ENCODE results near the gene SRPK2. TPM values are rescaled to one million over a fixed set of nuclear protein-coding genes. Genes with fewer than 3 reads are reported as not detected.
A peak's percentile ranks its signal among the peaks of the same experiment; 100 is the strongest.

Gene SRPK2
- total RNA-seq, 1 donor from 2014 or later: 56.4 TPM

DNA sequence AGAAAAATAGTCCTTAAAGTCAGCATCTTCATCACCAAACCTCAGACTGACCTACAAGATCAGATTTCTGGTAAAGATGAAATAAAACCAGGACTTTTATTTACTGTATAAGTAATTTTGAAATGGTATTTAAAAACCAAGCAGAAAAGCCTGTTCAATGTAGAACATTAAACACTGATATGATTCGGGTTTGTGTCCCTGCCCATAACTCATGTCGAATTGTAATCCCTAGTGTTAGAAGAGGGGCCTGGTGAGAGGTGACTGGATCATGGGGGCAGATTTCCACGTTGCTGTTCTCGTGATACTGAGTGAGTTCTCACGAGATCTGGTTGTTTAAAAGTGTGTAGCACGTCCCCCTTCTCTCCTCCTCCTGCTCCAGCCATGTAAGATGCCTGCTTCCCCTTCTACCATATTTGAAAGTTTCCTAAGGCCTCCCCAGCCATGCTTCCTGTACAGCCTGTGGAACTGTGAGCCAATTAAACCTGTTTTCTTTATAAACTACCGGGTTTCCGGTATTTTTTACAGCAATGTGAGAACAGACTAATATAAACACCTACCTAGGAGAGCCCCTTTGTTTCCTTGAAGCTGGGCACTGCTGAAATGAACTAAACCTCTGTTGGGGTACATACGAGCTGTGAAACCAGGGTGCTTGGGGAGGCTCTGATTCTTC, 254.6 kb downstream of the SRPK2 start:
- no peak for DNase-seq (ENCODE audit: low spot score)
- peaks cover 3% of the 10 kb centered on the region for H3K4me1 Mint-ChIP-seq (ENCODE audit: low read depth)
- H3K27ac Mint-ChIP-seq: no peak overlapping the region
- intact Hi-C loops (cut with micrococcal nuclease): no loop called here
- H3K27me3 Mint-ChIP-seq (ENCODE audit: insufficient read depth): no peaks in the 10 kb centered on the region
- H3K36me3 Mint-ChIP-seq (ENCODE audit: low read depth): peaks cover 18% of the 10 kb centered on the region
- H3K9me3 Mint-ChIP-seq: no peaks in the 10 kb centered on the region
- H3K4me3 Mint-ChIP-seq: no peak overlapping the region

DNA sequence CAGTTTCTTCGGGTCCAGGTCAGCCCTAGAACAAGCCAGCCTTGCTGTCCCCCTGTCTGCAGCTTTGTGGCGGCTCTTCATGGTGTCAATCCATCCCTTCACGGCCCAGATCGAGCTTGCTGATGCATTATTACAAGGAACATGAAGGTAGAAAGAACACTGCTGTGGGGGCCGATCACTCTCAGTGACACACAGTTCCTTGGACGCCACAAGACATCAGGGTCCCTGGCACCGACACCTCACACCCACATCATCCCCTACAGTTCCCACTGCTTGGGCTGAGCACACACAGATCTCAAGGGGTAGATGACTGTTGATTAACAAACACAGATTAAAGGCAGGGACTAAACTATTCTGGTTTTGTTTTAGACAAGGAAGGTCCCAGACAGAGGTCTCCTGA, 255.4 kb downstream of the SRPK2 start:
- Mint-ChIP-seq H3K36me3 (ENCODE audit: low read depth) (peaks cover 15% of the 10 kb centered on the region), H3K27ac (no peak overlapping the region), H3K9me3 (no peaks in the 10 kb centered on the region), H3K27me3 (ENCODE audit: insufficient read depth) (no peaks in the 10 kb centered on the region), H3K4me1 (ENCODE audit: low read depth) (peaks cover 3% of the 10 kb centered on the region), H3K4me3 (no peak overlapping the region)
- no peak for DNase-seq (ENCODE audit: low spot score)
- intact Hi-C loops (cut with micrococcal nuclease): no loop called here

DNA sequence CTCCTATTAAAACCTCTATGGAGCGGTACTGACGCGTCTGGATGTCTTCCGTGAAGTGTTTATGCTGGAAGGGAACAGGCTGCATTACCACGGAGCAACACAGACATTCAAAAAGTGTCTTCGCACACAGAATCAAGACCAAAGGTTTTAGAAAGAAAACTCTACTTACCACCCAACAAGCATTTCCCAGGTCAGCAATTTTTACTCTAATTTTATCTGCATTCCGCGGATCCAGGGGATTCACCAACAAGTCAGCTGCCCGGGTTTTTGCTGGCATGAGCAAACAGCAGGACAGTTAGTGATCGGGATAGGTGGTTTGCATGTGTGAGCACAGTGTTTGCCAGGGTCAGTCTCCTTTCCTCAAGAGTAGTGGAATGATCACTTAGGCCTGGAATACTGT, 255.9 kb downstream of the SRPK2 start:
- Mint-ChIP-seq H3K27me3 (ENCODE audit: insufficient read depth) (no peaks in the 10 kb centered on the region), H3K36me3 (ENCODE audit: low read depth) (peaks cover 11% of the 10 kb centered on the region), H3K4me3 (no peak overlapping the region), H3K4me1 (ENCODE audit: low read depth) (peaks cover 3% of the 10 kb centered on the region), H3K9me3 (no peaks in the 10 kb centered on the region), H3K27ac (no peak overlapping the region)
- intact Hi-C loops (cut with micrococcal nuclease): no loop called here
- no peak for DNase-seq (ENCODE audit: low spot score)

DNA sequence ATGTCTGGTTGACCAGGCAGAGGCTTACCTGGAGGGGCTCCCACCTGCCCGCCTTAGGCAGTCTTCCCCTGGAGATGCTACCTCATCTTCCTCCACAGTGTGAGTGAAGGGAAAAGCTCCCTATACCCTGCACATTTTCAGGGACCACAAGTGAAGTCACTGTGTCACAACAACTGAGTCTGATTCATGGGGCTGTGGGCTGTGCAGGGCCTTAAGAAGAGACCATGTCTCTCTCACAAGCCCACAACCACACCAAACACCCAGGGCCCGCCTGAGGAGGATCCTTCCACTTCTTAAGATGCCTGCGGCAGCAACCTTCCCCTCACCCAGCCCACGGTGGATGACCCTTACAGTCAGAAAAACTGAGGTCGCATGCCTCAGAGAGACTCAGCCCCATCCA, 256.4 kb downstream of the SRPK2 start:
- H3K27me3 Mint-ChIP-seq (ENCODE audit: insufficient read depth): no peaks in the 10 kb centered on the region
- no peaks in the 10 kb centered on the region for H3K9me3 Mint-ChIP-seq
- intact Hi-C loops (cut with micrococcal nuclease): no loop called here
- DNase-seq (ENCODE audit: low spot score): no peak
- H3K4me3 Mint-ChIP-seq: no peak overlapping the region
- H3K4me1 Mint-ChIP-seq (ENCODE audit: low read depth): peaks cover 5% of the 10 kb centered on the region
- H3K36me3 Mint-ChIP-seq (ENCODE audit: low read depth): peaks cover 11% of the 10 kb centered on the region
- no peak overlapping the region for H3K27ac Mint-ChIP-seq

DNA sequence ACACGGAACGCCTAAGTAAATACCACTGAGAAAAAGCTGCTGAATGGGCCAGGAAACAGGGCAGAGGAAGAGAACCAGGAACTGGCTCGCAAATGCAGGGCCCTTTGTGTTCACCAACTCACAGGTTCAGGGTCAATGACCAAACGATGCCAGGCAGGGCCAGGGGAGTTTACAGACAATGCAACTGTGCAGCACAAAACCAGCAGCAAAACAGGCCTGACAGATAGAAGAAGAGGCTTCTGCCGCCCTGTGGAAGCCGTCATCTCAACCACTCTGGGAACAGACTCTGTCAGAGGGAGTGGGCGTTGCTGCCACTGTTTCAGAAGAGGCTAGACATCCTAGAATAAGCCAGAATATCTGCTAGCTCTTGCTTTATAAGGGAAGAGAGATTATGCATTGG, 256.8 kb downstream of the SRPK2 start:
- H3K4me3 Mint-ChIP-seq: no peak overlapping the region
- H3K36me3 Mint-ChIP-seq (ENCODE audit: low read depth): peaks cover 10% of the 10 kb centered on the region
- H3K27me3 Mint-ChIP-seq (ENCODE audit: insufficient read depth): no peaks in the 10 kb centered on the region
- intact Hi-C loops (cut with micrococcal nuclease): no loop called here
- H3K27ac Mint-ChIP-seq: no peak overlapping the region
- DNase-seq (ENCODE audit: low spot score): no peak
- H3K9me3 Mint-ChIP-seq: no peaks in the 10 kb centered on the region
- H3K4me1 Mint-ChIP-seq (ENCODE audit: low read depth): peaks cover 10% of the 10 kb centered on the region

DNA sequence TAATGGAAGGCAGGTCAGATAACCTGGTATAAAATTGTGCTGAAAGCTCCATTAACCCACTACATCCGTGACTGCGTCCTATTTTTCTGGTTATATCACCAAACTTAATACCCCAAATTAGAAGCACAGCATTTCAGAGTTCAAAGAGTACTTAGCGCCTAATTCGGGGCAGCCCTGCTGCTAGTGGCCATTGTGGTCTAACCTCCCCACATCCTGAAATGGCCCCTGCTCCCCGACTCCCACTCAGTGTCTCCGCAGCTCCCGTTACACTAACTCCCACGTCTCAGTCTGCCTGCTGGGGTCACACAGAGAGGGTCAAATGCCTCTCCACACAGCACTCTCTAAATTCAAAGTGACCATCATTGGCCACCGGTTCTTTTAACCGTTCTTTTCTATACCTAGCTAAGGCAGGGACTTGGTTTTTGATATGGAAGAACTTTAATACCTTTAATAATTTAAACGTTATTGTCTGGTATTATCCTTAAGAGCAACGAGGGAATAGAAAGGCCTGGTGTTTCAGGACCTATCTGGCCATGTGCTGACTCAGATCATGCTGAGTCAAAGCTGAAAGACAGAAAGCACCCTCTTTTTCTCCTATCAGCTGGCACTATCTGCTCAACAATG, 257.6 kb downstream of the SRPK2 start:
- Mint-ChIP-seq H3K4me3 (no peak overlapping the region), H3K9me3 (no peaks in the 10 kb centered on the region), H3K27ac (no peak overlapping the region), H3K4me1 (ENCODE audit: low read depth) (peaks cover 14% of the 10 kb centered on the region), H3K27me3 (ENCODE audit: insufficient read depth) (no peaks in the 10 kb centered on the region), H3K36me3 (ENCODE audit: low read depth) (peaks cover 9% of the 10 kb centered on the region)
- intact Hi-C loops (cut with micrococcal nuclease): no loop called here
- no peak for DNase-seq (ENCODE audit: low spot score)

DNA sequence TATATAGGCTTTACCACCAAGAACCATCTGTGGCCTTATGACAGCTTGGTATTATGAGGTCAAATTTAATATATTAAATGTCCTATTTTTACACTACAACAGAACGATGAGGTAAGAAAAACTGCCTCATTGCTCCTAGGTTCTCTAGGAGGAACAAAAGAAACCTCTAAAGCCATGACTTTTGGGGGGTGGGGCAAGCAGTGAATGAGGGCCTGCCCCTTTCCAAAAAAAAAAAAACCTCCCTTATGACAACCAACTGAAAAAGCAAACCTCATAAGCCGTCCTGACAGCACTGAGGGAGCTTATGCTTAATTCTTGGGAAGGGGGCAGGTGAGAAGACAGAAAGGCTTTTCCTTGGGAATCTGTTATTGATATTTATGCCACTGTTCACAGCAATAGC, 258.1 kb downstream of the SRPK2 start:
- H3K36me3 Mint-ChIP-seq (ENCODE audit: low read depth): peaks cover 12% of the 10 kb centered on the region
- H3K27me3 Mint-ChIP-seq (ENCODE audit: insufficient read depth): no peaks in the 10 kb centered on the region
- intact Hi-C loops (cut with micrococcal nuclease): no loop called here
- DNase-seq (ENCODE audit: low spot score): no peak
- H3K27ac Mint-ChIP-seq: no peak overlapping the region
- no peaks in the 10 kb centered on the region for H3K9me3 Mint-ChIP-seq
- H3K4me1 Mint-ChIP-seq (ENCODE audit: low read depth): peaks cover 18% of the 10 kb centered on the region
- no peak overlapping the region for H3K4me3 Mint-ChIP-seq

DNA sequence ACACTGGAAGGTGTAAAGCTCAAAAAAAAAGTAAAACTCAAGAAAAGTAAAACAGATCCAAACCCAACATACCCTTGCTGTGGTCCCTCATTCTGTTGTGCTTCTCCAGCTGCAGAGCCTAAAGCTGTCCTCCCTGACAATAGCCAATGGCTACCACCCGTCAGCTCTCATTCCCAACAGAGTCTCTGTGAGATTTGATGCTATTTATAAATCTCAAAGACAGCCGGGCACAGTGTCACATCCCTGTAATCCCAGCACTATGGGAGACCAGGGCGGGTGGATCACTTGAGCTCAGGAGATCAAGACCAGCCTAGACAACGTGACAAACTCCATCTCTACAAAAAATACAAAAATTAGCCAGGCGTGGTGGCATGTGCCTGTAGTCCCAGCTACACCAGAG, 258.7 kb downstream of the SRPK2 start:
- Mint-ChIP-seq H3K4me1 (ENCODE audit: low read depth) (peaks cover 21% of the 10 kb centered on the region), H3K27ac (no peak overlapping the region), H3K36me3 (ENCODE audit: low read depth) (peaks cover 17% of the 10 kb centered on the region), H3K27me3 (ENCODE audit: insufficient read depth) (no peaks in the 10 kb centered on the region), H3K9me3 (no peaks in the 10 kb centered on the region), H3K4me3 (no peak overlapping the region)
- DNase-seq (ENCODE audit: low spot score): no peak
- intact Hi-C loops (cut with micrococcal nuclease): no loop called here

DNA sequence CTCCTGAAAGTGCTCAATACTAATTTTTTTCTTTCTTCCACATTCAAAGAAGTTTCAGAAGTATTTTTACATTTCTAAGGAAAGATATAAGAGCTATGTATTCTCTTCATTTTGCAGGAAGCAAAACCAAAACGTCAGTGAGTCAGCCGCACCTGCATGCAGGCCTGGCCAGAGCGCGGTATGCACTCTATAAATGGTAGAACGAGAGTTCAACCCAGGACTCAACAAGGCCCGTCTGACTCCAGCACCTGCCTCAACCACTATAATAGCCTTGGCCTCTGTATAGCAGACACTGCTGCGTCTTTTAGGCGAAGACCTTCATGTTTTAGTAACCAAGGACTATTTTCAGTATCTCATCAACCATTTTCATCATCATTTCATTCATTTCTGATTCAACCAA, 261.5 kb downstream of the SRPK2 start:
- H3K4me3 Mint-ChIP-seq: no peak overlapping the region
- H3K36me3 Mint-ChIP-seq (ENCODE audit: low read depth): peaks cover 19% of the 10 kb centered on the region
- peak overlapping the region; percentile 18 for H3K27ac Mint-ChIP-seq
- DNase-seq (ENCODE audit: low spot score): no peak
- no peaks in the 10 kb centered on the region for H3K27me3 Mint-ChIP-seq (ENCODE audit: insufficient read depth)
- peaks cover 21% of the 10 kb centered on the region for H3K4me1 Mint-ChIP-seq (ENCODE audit: low read depth)
- intact Hi-C loops (cut with micrococcal nuclease): no loop called here
- H3K9me3 Mint-ChIP-seq: no peaks in the 10 kb centered on the region

DNA sequence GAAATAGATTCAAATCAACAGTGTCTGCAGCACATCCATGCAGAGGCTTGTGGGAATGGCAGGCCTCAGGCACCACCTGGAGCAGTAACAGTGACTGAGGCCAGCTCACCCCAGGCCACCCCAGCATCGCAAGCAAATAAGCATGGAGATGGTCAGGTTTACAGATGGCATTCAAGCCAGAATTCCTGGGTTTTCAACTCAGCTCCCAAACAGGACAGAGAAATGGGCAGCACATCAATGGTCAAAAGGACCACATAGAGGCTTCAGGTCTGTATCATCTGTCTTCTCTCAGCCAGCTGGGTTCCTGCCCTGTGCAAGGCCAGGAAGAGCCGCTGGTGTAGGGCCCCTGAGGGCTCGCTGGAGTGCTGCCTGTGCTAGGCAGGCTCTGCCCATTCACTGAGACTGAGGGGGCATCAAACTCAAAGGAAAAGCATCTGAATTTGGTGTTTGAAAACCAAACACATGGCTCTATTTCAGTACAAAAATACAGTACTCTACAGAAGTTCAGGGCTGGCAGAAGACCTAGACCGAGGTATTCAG, 262.2 kb downstream of the SRPK2 start:
- H3K27me3 Mint-ChIP-seq (ENCODE audit: insufficient read depth): no peaks in the 10 kb centered on the region
- intact Hi-C loops (cut with micrococcal nuclease): no loop called here

DNA sequence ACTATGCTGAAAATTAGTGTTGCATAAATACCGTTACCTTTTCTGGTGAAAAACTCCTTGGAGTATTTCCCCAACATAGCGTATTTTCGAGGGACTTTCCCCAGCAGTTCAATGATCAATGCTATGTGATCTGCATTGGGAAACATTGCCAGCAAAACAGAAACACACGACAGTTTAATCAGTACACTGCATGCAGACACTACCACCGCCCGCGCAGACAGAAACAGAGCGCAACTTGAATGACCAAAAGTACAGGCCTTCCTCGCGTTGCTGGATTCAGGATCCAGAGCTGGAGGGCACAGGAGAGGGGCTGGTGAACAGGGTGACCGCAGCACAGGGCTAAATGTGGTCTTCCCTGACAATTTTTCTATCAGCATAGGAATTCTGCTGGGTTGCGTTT, 263.0 kb downstream of the SRPK2 start:
- H3K36me3 Mint-ChIP-seq (ENCODE audit: low read depth): peaks cover 25% of the 10 kb centered on the region
- intact Hi-C loops (cut with micrococcal nuclease): no loop called here
- H3K27me3 Mint-ChIP-seq (ENCODE audit: insufficient read depth): no peaks in the 10 kb centered on the region
- no peak for DNase-seq (ENCODE audit: low spot score)
- no peaks in the 10 kb centered on the region for H3K9me3 Mint-ChIP-seq
- peaks cover 18% of the 10 kb centered on the region for H3K4me1 Mint-ChIP-seq (ENCODE audit: low read depth)
- H3K4me3 Mint-ChIP-seq: no peak overlapping the region
- no peak overlapping the region for H3K27ac Mint-ChIP-seq

More for the DNA sequence above, 262.2 kb downstream of the SRPK2 start:
- Mint-ChIP-seq H3K36me3 (ENCODE audit: low read depth) (peaks cover 19% of the 10 kb centered on the region), H3K9me3 (no peaks in the 10 kb centered on the region), H3K27ac (no peak overlapping the region), H3K4me3 (no peak overlapping the region), H3K4me1 (ENCODE audit: low read depth) (peaks cover 21% of the 10 kb centered on the region)
- no peak for DNase-seq (ENCODE audit: low spot score)

DNA sequence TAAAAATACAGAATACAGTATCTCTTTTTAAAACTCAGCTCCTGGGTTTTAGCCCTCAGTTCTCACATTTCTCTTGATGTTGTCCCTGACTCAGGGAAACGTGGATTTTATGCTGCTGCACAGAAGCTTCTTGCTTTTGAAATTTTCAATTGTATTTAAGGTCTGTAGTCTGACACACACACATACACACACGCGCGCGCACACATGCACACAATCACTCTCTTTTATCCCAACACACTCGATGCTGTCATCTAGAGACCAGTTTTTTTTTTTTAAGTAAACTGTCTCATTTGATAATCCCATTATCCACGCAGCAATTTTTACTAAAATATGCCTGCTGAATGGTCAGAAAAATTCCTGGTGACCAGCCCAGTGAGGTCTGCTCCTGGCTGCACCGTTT, 266.1 kb downstream of the SRPK2 start:
- intact Hi-C loops (cut with micrococcal nuclease): no loop called here
- H3K4me3 Mint-ChIP-seq: no peak overlapping the region
- no peak for DNase-seq (ENCODE audit: low spot score)
- no peaks in the 10 kb centered on the region for H3K27me3 Mint-ChIP-seq (ENCODE audit: insufficient read depth)
- peaks cover 22% of the 10 kb centered on the region for H3K36me3 Mint-ChIP-seq (ENCODE audit: low read depth)
- peaks cover 22% of the 10 kb centered on the region for H3K4me1 Mint-ChIP-seq (ENCODE audit: low read depth)
- H3K27ac Mint-ChIP-seq: no peak overlapping the region
- H3K9me3 Mint-ChIP-seq: no peaks in the 10 kb centered on the region

DNA sequence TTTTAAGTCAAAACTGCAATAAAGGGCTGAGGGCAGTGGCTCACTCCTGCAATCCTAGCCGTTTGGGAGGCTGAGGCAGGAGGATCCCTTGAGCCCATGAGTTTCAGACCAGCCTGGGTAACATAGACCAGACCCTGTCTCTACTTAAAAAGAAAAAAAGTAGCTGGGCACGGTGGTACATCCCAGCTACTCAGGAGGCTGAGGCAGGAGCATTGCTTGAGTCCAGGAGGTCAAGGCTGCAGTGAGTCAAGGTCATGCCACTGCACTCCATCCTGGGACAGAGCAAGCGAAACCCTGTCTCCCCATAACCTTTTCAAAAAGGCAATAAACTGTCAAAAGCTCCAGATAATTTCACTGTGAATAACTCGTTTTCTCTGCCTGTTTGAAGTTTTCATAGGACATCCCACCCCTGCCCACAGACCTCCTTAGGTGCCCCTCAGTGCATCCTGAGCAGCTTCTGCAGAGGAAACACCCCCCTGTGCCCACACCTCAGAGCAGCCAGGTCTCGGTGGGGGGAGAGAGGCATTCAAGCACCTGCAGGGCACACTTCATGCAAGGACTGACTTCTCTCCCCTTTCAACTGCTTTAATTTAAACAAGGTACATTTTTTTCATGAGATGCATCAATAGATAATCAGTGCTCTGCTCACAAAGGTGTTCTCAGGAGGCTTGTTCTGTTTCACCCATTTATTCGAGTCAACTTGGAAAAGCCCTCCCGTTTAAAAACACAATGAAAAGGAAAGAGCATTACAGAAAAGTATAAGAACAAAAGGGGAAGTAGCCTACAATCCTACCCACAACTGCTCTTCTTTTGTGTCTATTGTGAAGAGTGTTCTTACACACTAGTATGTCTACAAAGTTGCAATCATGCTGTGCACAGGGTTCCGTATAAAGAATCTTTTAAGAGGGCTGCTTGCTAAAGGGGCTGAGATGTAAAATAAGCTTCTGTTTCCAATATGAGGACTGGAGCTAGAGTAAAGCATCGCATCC, 269.8 kb downstream of the SRPK2 start:
- H3K27ac Mint-ChIP-seq: no peak overlapping the region
- H3K4me1 Mint-ChIP-seq (ENCODE audit: low read depth): peaks cover 4% of the 10 kb centered on the region
- no peak for DNase-seq (ENCODE audit: low spot score)
- H3K36me3 Mint-ChIP-seq (ENCODE audit: low read depth): peaks cover 29% of the 10 kb centered on the region
- no peaks in the 10 kb centered on the region for H3K27me3 Mint-ChIP-seq (ENCODE audit: insufficient read depth)
- peaks cover 3% of the 10 kb centered on the region for H3K9me3 Mint-ChIP-seq
- H3K4me3 Mint-ChIP-seq: no peak overlapping the region
- intact Hi-C loops (cut with micrococcal nuclease): no loop called here

Data from activated T-helper 1 cell treated with anti-CD3 and anti-CD28 coated beads, Interleukin-12 subunit alpha, Interleukin-12 subunit beta, Interleukin-2, Interleukin-4 antibody, amounts not matched to agents 30 ng/mL and 10 ng/mL and 1 ng/mL, durations not matched to agents 14 hours and 24 hours and 36 hours (primary cell).